Stimulated activated CD8-positive, alpha-beta memory T cell treated with anti-CD3 and anti-CD28 coated beads, Interleukin-4, amount 100 ng/mL, for 1 hour (primary cell): Measurements from ENCODE around the gene SPTAN1.
"Not testable (repeated sequence)": the region's sequence is repeated elsewhere in the genome, so short reads cannot be mapped to it uniquely, and the experiment has no call there.

ENCODE experiments used
- DNase-seq, 2 donors: peaks; one replicate each; pipeline ENCODE4 v3.0.0-alpha.2; 2020; ENCODE audit warnings: low read depth in 2 of 2, low spot score in 1 of 2

The SPTAN1 gene

GRCh38 chr9:128656416-128657343 is 104.3 kb downstream of the SPTAN1 start, which contains the start of gene DYNC2I2:
Gene DYNC2I2, minus strand, starts transcription at chr9:128656847. Its CDS starts 121 bp downstream, at chr9:128656726.
- peak; percentile 94 for DNase-seq

GRCh38 chr9:128657344-128657704 is 104.9 kb downstream of the SPTAN1 start:
- no peak for DNase-seq

DNA sequence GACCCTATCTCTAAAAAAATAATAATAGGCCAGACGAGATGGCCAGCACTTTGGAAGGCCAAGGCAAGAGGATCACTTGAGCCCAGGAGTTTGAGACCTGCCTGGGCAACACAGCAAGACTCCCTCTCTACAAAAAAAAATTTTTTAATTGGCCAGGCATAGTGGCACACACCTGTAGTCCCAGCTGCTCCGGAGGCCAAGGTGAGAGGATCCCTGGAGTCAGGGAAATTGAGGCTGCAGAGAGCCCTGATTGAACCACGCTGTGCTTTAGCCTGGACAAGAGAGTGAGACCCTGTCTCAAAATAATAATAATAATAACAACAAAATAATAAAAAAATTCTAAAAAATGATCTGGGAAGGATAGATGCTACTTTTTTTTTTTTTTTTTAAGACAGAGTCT is 105.4 kb downstream of the SPTAN1 start:
- no peak for DNase-seq

DNA sequence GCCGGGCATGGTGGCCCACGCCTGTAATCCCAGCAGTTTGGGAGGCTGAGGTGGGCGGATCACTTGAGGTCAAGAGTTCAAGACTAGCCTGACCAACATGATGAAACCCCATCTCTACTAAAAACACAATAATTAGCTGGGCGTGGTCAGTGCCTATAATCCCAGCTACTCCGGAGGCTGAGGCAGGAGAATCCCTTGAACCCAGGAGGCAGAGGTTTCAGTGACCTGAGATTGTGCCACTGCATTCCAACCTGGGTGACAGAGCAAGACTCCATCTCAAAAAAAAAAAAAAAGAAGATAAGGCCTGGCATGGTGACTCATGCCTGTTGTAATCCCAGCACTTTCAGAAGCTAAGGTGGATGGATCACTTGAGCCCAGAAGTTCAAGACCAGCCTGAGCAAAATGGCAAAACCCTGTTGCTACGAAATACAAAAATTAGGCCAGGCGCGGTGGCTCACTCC is 114.1 kb downstream of the SPTAN1 start:
- DNase-seq, result not testable (repeated sequence)

DNA sequence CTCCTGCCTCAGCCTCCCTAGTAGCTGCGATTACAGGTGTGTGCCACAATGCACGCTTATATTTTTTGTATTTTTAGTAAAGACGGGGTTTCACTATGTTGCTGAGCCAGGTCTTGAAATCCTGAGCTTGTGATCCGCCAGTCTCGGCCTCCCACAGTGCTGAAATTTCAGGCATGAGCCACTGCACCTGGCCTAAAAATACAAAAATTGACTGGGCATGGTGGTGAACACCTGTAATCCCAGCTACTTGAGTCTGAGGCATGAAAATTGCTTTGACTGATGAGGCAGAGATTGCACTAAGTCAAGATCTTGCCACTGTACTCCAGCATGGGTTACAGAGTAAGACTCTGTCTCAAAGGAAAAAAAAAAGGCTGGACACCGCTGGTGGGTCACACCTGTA is 117.4 kb downstream of the SPTAN1 start:
- no peak for DNase-seq

DNA sequence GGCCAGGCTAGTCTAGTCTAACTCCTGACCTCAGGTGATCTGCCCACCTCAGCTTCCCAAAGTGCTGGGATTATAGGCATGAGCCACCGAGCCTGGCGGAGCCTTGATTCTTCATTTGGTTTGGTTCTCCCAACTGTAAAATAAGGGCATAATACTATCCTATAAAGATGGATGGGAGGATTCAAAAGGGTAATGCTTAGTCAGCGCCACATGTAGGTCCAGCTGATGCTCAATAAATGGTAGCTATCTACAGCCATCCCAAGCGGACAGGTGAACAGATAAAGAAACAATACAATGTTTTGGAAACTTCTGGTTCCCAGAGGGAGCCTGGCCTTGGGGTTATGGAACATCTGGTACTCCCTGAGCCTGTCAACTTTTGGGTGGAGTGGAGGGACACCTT is 123.0 kb downstream of the SPTAN1 start:
- DNase-seq, result no peak

DNA sequence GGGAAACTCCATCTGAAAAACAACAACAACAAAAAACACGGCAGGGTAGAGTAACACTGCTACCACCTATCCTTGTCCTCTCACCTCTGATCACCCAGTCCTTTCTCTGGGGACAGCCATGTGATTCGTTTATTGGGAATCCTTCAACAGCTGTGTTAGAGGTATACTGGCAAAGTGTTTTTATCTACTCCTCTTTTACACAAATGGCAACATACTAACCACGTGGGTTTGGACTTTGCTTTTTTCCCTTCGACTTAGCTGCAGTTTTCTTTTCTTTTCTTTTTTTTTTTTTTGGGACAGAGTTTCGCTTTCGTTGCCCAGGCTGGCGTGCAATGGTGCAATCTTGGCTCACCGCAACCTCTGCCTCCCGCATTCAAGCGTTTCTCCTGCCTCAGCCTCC is 125.4 kb downstream of the SPTAN1 start:
- no peak for DNase-seq
